ENCODE results near the gene ZNHIT2.
A peak's percentile ranks its signal among the peaks of the same experiment; 100 is the strongest.

Gene ZNHIT2

GRCh38 chr11:65116370-65117205 lies 913 bp downstream of the ZNHIT2 start:
- Histone ChIP-seq H3K4me1 (no peaks in the 10 kb centered on the region; the same call in 1 of the 2 replicates), H3K27me3 (no peaks in the 10 kb centered on the region), H3K4me3 (ENCODE audit: low read depth, low read length) (peak overlapping the region; percentile 82), H3K9me3 (no peaks in the 10 kb centered on the region), H3K36me3 (peaks cover 16% of the 10 kb centered on the region)
- TF ChIP-seq, protein P1, sequence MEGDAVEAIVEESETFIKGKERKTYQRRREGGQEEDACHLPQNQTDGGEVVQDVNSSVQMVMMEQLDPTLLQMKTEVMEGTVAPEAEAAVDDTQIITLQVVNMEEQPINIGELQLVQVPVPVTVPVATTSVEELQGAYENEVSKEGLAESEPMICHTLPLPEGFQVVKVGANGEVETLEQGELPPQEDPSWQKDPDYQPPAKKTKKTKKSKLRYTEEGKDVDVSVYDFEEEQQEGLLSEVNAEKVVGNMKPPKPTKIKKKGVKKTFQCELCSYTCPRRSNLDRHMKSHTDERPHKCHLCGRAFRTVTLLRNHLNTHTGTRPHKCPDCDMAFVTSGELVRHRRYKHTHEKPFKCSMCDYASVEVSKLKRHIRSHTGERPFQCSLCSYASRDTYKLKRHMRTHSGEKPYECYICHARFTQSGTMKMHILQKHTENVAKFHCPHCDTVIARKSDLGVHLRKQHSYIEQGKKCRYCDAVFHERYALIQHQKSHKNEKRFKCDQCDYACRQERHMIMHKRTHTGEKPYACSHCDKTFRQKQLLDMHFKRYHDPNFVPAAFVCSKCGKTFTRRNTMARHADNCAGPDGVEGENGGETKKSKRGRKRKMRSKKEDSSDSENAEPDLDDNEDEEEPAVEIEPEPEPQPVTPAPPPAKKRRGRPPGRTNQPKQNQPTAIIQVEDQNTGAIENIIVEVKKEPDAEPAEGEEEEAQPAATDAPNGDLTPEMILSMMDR (IDR thresholded peaks at IDR 0.05; ENCODE audit: low read depth, low read length) = no peak
- no peak for DNase-seq

GRCh38 chr11:65115361-65116082 lies 2.0 kb downstream of the ZNHIT2 start:
- H3K4me3 ChIP-seq (ENCODE audit: low read depth, low read length) = no peak overlapping the region
- TF ChIP-seq, protein P1 (IDR thresholded peaks at IDR 0.05; ENCODE audit: low read depth, low read length) = no peak
- no peaks in the 10 kb centered on the region for H3K9me3 ChIP-seq
- peaks cover 11% of the 10 kb centered on the region for H3K36me3 ChIP-seq
- no peak for DNase-seq
- no peaks in the 10 kb centered on the region for H3K27me3 ChIP-seq
- H3K4me1 ChIP-seq = peaks cover 5% of the 10 kb centered on the region

GRCh38 chr11:65114538-65115171 lies 2.8 kb downstream of the ZNHIT2 start:
- TF ChIP-seq, protein P1 (IDR thresholded peaks at IDR 0.05; ENCODE audit: low read depth, low read length) = no peak
- Histone ChIP-seq H3K9me3 (no peaks in the 10 kb centered on the region), H3K36me3 (peaks cover 7% of the 10 kb centered on the region), H3K27me3 (no peaks in the 10 kb centered on the region), H3K4me1 (peaks cover 5% of the 10 kb centered on the region), H3K4me3 (ENCODE audit: low read depth, low read length) (no peak overlapping the region)
- no peak for DNase-seq

DNA sequence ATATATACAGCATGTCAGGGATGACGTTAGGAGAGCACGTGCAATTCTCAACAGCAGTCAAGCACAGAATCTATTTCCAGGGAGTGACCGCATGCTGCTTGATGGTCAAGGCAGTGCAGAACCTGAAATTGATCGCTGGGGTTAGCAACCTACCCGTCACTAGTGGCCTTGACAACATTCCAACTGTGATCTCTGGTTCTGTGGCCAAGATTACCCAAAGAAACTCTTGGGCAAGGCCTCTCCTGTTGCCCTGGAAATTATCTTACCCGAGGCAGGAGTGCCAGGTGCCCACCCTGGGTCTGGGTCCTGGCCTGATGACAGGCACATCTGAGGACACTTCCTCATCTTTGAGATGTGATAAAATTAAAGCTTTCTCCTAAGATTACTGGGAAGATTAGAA lies 3.7 kb downstream of the ZNHIT2 start:
- no peaks in the 10 kb centered on the region for H3K9me3 ChIP-seq
- peaks cover 10% of the 10 kb centered on the region for H3K36me3 ChIP-seq
- H3K4me1 ChIP-seq = peaks cover 5% of the 10 kb centered on the region
- H3K4me3 ChIP-seq (ENCODE audit: low read depth, low read length) = no peak overlapping the region
- TF ChIP-seq, protein P1 (IDR thresholded peaks at IDR 0.05; ENCODE audit: low read depth, low read length) = no peak
- DNase-seq = no peak
- H3K27me3 ChIP-seq = no peaks in the 10 kb centered on the region

DNA sequence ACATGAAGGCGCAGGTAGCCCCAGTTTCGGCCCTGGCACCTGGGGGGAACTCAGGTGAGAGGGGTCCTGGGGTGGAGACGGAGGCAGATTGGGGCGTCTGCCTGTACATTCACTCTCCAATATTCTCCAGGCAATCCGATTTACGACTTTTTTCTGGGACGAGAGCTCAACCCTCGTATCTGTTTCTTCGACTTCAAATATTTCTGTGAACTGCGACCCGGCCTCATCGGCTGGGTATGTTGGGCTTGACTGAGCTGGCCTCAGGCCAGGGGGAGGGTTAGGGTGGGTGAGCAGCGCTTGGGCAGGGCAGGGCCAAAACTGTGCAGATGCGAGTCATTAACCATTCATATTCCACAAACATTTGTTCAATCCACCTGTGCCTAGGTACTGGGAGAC lies 4.1 kb downstream of the ZNHIT2 start:
- Histone ChIP-seq H3K4me1 (peaks cover 5% of the 10 kb centered on the region), H3K36me3 (peaks cover 10% of the 10 kb centered on the region), H3K27me3 (no peaks in the 10 kb centered on the region), H3K4me3 (ENCODE audit: low read depth, low read length) (peak overlapping the region; percentile 69), H3K9me3 (no peaks in the 10 kb centered on the region)
- DNase-seq = peak; percentile 38
- TF ChIP-seq, protein P1 (IDR thresholded peaks at IDR 0.05; ENCODE audit: low read depth, low read length) = no peak

All from BE2C (cell line).